GM23338 (cell line): ENCODE data around the gene SDHAF3.

Experiments used
- EZH2phosphoT487 ChIP-seq: fragments of 200-600 bp; sonication (generic); IDR thresholded peaks from one replicate; pipeline ENCODE4 v1.8.1; 2018; ENCODE audit warnings: antibody characterized with exemption; ENCODE audit not compliant: unreplicated experiment
- TF ChIP-seq, protein P1 (sequence below), 2 experiments: fragments of 200-600 bp in 1 of 2; sonication (generic) in 1 of 2; conservative IDR thresholded peaks; 2 replicates each; pipeline versions ENCODE4 v1.5.1 to v1.6.1; 2016 to 2017; ENCODE audit warnings: antibody characterized with exemption in 2 of 2, low read depth in 2 of 2, mild to moderate bottlenecking in 2 of 2, moderate library complexity in 1 of 2
- TF ChIP-seq, protein P2 (sequence below): IDR thresholded peaks from one replicate; pipeline ENCODE4 v1.6.1; 2018; ENCODE audit warnings: antibody characterized with exemption; ENCODE audit not compliant: unreplicated experiment

DNA sequence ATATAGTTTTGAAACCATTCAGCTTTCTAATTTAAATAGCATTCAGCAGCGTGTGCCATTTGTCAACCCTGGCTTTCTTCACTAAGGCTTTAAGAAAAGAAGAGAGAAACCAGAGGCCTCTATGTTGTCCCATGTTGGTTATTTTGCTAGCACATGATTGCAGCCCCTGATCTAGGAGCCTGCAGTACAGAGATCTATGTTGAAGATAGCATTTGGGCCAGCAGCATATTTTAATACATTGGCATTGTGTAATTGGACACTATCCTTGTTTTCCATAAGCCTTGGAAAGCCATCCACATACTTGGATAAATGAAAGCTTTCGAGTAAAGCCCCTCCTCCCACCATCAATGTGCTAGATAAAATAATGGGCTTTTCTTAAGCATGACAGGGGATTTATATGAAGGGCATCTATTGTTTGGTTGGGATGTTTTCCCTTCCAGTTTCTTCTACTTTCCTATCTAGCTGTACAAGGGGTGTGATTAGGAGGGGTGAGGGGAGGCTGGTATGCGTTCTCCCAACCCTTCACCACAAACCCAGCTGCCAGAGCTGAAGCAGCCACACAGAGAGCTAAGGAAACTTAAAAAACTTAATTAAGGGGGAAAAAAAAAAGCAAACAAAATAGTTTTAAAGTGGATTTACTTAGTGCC, 23.1 kb upstream of the SDHAF3 start:
- TF ChIP-seq, protein P1, sequence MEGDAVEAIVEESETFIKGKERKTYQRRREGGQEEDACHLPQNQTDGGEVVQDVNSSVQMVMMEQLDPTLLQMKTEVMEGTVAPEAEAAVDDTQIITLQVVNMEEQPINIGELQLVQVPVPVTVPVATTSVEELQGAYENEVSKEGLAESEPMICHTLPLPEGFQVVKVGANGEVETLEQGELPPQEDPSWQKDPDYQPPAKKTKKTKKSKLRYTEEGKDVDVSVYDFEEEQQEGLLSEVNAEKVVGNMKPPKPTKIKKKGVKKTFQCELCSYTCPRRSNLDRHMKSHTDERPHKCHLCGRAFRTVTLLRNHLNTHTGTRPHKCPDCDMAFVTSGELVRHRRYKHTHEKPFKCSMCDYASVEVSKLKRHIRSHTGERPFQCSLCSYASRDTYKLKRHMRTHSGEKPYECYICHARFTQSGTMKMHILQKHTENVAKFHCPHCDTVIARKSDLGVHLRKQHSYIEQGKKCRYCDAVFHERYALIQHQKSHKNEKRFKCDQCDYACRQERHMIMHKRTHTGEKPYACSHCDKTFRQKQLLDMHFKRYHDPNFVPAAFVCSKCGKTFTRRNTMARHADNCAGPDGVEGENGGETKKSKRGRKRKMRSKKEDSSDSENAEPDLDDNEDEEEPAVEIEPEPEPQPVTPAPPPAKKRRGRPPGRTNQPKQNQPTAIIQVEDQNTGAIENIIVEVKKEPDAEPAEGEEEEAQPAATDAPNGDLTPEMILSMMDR (conservative IDR thresholded peaks at IDR 0.05; ENCODE audit: low read depth in 2 of 2), result no peak
- TF ChIP-seq, protein P2, sequence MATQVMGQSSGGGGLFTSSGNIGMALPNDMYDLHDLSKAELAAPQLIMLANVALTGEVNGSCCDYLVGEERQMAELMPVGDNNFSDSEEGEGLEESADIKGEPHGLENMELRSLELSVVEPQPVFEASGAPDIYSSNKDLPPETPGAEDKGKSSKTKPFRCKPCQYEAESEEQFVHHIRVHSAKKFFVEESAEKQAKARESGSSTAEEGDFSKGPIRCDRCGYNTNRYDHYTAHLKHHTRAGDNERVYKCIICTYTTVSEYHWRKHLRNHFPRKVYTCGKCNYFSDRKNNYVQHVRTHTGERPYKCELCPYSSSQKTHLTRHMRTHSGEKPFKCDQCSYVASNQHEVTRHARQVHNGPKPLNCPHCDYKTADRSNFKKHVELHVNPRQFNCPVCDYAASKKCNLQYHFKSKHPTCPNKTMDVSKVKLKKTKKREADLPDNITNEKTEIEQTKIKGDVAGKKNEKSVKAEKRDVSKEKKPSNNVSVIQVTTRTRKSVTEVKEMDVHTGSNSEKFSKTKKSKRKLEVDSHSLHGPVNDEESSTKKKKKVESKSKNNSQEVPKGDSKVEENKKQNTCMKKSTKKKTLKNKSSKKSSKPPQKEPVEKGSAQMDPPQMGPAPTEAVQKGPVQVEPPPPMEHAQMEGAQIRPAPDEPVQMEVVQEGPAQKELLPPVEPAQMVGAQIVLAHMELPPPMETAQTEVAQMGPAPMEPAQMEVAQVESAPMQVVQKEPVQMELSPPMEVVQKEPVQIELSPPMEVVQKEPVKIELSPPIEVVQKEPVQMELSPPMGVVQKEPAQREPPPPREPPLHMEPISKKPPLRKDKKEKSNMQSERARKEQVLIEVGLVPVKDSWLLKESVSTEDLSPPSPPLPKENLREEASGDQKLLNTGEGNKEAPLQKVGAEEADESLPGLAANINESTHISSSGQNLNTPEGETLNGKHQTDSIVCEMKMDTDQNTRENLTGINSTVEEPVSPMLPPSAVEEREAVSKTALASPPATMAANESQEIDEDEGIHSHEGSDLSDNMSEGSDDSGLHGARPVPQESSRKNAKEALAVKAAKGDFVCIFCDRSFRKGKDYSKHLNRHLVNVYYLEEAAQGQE, result no peak
- TF ChIP-seq EZH2phosphoT487, result no peak
